ENCODE data around the gene ITGB6. TPM values are rescaled to one million over a fixed set of nuclear protein-coding genes. Genes with fewer than 3 reads are reported as not detected.

The ITGB6 gene
- total RNA-seq, 2 experiments from 2014 or later: not detected

DNA sequence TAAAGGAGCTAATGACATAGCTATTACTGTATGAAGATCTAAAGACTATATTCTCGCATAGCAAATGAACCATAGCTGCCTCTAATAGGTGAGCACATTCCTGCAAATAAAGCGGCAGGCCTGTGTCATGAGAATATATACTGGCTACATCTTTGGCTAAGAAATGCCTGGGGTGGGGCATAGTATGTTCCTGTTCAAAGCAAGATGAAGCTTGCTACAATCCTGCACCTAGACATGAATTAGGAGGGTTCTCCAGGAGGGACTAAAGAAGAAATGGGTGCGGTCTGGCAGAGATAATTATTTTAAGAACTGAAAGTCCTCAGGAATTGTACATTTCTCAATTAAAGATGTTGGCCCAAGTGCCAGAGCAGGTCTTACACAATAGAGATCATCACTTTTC, 90.8 kb downstream of the ITGB6 start:
- ChIA-PET CTCF (interaction anchor here (0.9 to 2.8 kb wide), 8 partner anchors 9 to 954 kb away, joined by 3 to 25 read pairs (median 5); no protein-coding TSS in a partner anchor), POLR2A (interaction anchor here (1.3 kb wide), 1 partner anchor 885 kb away, joined by 3 read pairs; no protein-coding TSS in a partner anchor)
- no peaks in the 10 kb centered on the region for H3K9me3 Mint-ChIP-seq
- DNase-seq: no peak
- no peaks in the 10 kb centered on the region for H3K36me3 Mint-ChIP-seq (ENCODE audit: low read depth)
- no peak overlapping the region for H3K27ac Mint-ChIP-seq
- H3K4me3 Mint-ChIP-seq: no peak overlapping the region
- peaks cover 17% of the 10 kb centered on the region for H3K27me3 Mint-ChIP-seq
- no peaks in the 10 kb centered on the region for H3K4me1 Mint-ChIP-seq

DNA sequence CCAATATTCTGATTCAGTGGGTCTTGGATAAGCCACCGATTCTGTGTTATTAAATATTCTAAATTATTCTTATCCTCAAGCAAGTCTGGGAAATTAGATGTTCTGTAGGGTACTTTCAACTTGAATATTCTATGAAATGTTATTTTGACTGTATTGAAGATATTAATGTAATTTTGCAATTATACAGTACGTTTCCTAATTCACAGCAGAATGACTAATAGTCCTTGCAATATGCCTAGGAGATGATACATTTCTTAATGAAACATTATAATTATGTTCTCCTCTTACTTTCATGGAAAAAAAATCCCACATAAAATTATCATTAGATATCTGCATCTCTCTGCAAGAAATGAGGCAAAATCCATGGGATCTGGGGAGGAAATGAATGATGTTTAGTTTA, 91.4 kb downstream of the ITGB6 start:
- ChIA-PET POLR2A (no interaction called here), CTCF (interaction anchor here (0.8 to 2.8 kb wide), 5 partner anchors 12 to 955 kb away, joined by 3 to 25 read pairs (median 13); no protein-coding TSS in a partner anchor)
- H3K36me3 Mint-ChIP-seq (ENCODE audit: low read depth): no peaks in the 10 kb centered on the region
- H3K4me1 Mint-ChIP-seq: no peaks in the 10 kb centered on the region
- DNase-seq: no peak
- H3K9me3 Mint-ChIP-seq: no peaks in the 10 kb centered on the region
- no peak overlapping the region for H3K27ac Mint-ChIP-seq
- peaks cover 17% of the 10 kb centered on the region for H3K27me3 Mint-ChIP-seq
- no peak overlapping the region for H3K4me3 Mint-ChIP-seq

- H3K4me3 Mint-ChIP-seq: no peak overlapping the region
- H3K9me3 Mint-ChIP-seq: no peaks in the 10 kb centered on the region
- H3K4me1 Mint-ChIP-seq: no peaks in the 10 kb centered on the region
- ChIA-PET CTCF (interaction anchor here (1.4 kb wide), 1 partner anchor 165 kb away, joined by 3 read pairs; no protein-coding TSS in a partner anchor), POLR2A (no interaction called here)
- H3K27ac Mint-ChIP-seq: no peak overlapping the region
- DNase-seq: no peak
- H3K27me3 Mint-ChIP-seq: peaks cover 24% of the 10 kb centered on the region
- H3K36me3 Mint-ChIP-seq (ENCODE audit: low read depth): no peaks in the 10 kb centered on the region
Measured at GRCh38 chr2:160105366-160105765, 94.7 kb downstream of the ITGB6 start.

- H3K4me1 Mint-ChIP-seq: no peaks in the 10 kb centered on the region
- H3K9me3 Mint-ChIP-seq: no peaks in the 10 kb centered on the region
- POLR2A ChIA-PET: interaction anchor here (0.7 kb wide), 1 partner anchor 106 kb away, joined by 3 read pairs; no protein-coding TSS in a partner anchor
- CTCF ChIA-PET: no interaction called here
- H3K4me3 Mint-ChIP-seq: no peak overlapping the region
- no peak overlapping the region for H3K27ac Mint-ChIP-seq
- no peak for DNase-seq
- no peaks in the 10 kb centered on the region for H3K36me3 Mint-ChIP-seq (ENCODE audit: low read depth)
- peaks cover 22% of the 10 kb centered on the region for H3K27me3 Mint-ChIP-seq
Measured at GRCh38 chr2:160104115-160104514, 96.0 kb downstream of the ITGB6 start.

- Mint-ChIP-seq H3K4me3 (no peak overlapping the region), H3K4me1 (no peaks in the 10 kb centered on the region), H3K36me3 (ENCODE audit: low read depth) (no peaks in the 10 kb centered on the region), H3K27ac (no peak overlapping the region), H3K27me3 (peaks cover 10% of the 10 kb centered on the region), H3K9me3 (peaks cover 3% of the 10 kb centered on the region)
- ChIA-PET POLR2A (no interaction called here), CTCF (no interaction called here)
- no peak for DNase-seq
Measured at GRCh38 chr2:160097326-160097725, 102.7 kb downstream of the ITGB6 start.

DNA sequence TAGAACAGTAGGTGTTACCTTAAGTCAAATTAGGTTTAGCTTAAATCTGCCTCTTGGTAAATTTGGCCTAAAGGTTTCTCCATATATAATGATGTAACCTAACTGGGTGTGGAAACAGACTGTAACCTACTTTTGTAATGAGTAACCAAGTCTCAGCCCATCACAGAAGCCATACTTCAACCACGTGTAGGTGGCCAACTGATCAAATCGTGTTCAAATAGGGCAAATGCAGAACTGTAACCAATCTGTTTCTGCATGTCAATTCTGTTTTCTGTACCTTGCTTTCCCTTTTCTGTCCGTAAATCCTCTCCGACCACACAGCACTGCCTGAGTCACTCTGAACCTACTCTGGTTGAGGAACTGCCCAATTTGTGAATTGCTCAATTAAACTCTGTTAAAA, 103.7 kb downstream of the ITGB6 start:
- ChIA-PET POLR2A (no interaction called here), CTCF (interaction anchor here (0.6 kb wide), 2 partner anchors 874 to 967 kb away, joined by 3 read pairs; no protein-coding TSS in a partner anchor)
- Mint-ChIP-seq H3K27ac (no peak overlapping the region), H3K9me3 (peaks cover 6% of the 10 kb centered on the region), H3K27me3 (peaks cover 6% of the 10 kb centered on the region), H3K4me3 (no peak overlapping the region), H3K4me1 (no peaks in the 10 kb centered on the region), H3K36me3 (ENCODE audit: low read depth) (no peaks in the 10 kb centered on the region)
- DNase-seq: no peak

GRCh38 chr2:160092445-160092844, 107.6 kb downstream of the ITGB6 start:
- Mint-ChIP-seq H3K36me3 (ENCODE audit: low read depth) (peaks cover 7% of the 10 kb centered on the region), H3K4me3 (no peak overlapping the region)

DNA sequence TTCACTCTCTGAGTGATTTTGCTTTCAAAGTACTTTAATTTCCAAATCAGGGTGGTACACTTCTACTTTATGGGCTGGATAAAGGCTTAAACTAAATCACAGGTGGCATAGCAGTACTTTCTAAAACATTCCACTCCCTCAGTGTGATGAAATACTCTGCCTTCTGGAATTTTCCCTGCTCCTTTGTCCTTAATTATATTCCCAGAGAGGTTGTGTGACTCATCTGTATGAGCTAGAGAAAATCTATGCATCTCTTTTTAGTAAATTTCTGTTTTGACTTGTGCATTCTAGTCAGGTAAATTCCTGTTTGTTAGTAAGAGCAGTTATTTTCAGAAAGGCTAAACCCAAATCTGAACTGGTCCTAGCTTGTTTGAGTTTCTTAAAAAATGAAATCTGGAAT, 108.7 kb downstream of the ITGB6 start:
- H3K4me3 Mint-ChIP-seq: no peak overlapping the region
- H3K9me3 Mint-ChIP-seq: peaks cover 31% of the 10 kb centered on the region
- ChIA-PET POLR2A (interaction anchor here (0.6 kb wide), 1 partner anchor 806 kb away, joined by 4 read pairs; no protein-coding TSS in a partner anchor), CTCF (no interaction called here)
- H3K27me3 Mint-ChIP-seq: peaks cover 4% of the 10 kb centered on the region
- peaks cover 13% of the 10 kb centered on the region for H3K36me3 Mint-ChIP-seq (ENCODE audit: low read depth)
- no peak for DNase-seq
- H3K27ac Mint-ChIP-seq: no peak overlapping the region
- H3K4me1 Mint-ChIP-seq: no peaks in the 10 kb centered on the region

More at GRCh38 chr2:160092445-160092844, 107.6 kb downstream of the ITGB6 start:
- ChIA-PET POLR2A (no interaction called here), CTCF (no interaction called here)
- Mint-ChIP-seq H3K27ac (no peak overlapping the region), H3K9me3 (peaks cover 24% of the 10 kb centered on the region), H3K27me3 (peaks cover 4% of the 10 kb centered on the region), H3K4me1 (no peaks in the 10 kb centered on the region)
- DNase-seq: no peak

GRCh38 chr2:160087854-160088745, 112.0 kb downstream of the ITGB6 start:
- no peak overlapping the region for H3K4me3 Mint-ChIP-seq
- ChIA-PET POLR2A (no interaction called here), CTCF (interaction anchor here (3.4 kb wide), 1 partner anchor 906 kb away, joined by 9 read pairs; no protein-coding TSS in a partner anchor)
- no peak for DNase-seq
- peaks cover 13% of the 10 kb centered on the region for H3K36me3 Mint-ChIP-seq (ENCODE audit: low read depth)
- no peak overlapping the region for H3K27ac Mint-ChIP-seq
- H3K27me3 Mint-ChIP-seq: no peaks in the 10 kb centered on the region
- H3K4me1 Mint-ChIP-seq: no peaks in the 10 kb centered on the region
- H3K9me3 Mint-ChIP-seq: peaks cover 33% of the 10 kb centered on the region

GRCh38 chr2:160085662-160086061, 114.4 kb downstream of the ITGB6 start:
- Mint-ChIP-seq H3K4me1 (no peaks in the 10 kb centered on the region), H3K27me3 (no peaks in the 10 kb centered on the region), H3K27ac (no peak overlapping the region), H3K36me3 (ENCODE audit: low read depth) (peaks cover 13% of the 10 kb centered on the region), H3K9me3 (peaks cover 31% of the 10 kb centered on the region), H3K4me3 (no peak overlapping the region)
- ChIA-PET CTCF (interaction anchor here (0.7 to 3.4 kb wide), 5 partner anchors 9 to 908 kb away, joined by 3 to 9 read pairs (median 3); no protein-coding TSS in a partner anchor), POLR2A (no interaction called here)
- no peak for DNase-seq

GRCh38 chr2:160077912-160078810, 121.9 kb downstream of the ITGB6 start:
- Mint-ChIP-seq H3K27ac (no peak overlapping the region), H3K27me3 (peaks cover 2% of the 10 kb centered on the region), H3K4me3 (no peak overlapping the region), H3K36me3 (ENCODE audit: low read depth) (no peaks in the 10 kb centered on the region), H3K9me3 (peaks cover 2% of the 10 kb centered on the region), H3K4me1 (no peaks in the 10 kb centered on the region)
- ChIA-PET POLR2A (no interaction called here), CTCF (no interaction called here)
- no peak for DNase-seq

- CTCF ChIA-PET: interaction anchor here (0.5 to 2.0 kb wide), 2 partner anchors 9 to 218 kb away, joined by 3 to 6 read pairs; no protein-coding TSS in a partner anchor
- Mint-ChIP-seq H3K36me3 (ENCODE audit: low read depth) (no peaks in the 10 kb centered on the region), H3K4me1 (no peaks in the 10 kb centered on the region)
Measured at GRCh38 chr2:160076914-160077313, 123.2 kb downstream of the ITGB6 start.

DNA sequence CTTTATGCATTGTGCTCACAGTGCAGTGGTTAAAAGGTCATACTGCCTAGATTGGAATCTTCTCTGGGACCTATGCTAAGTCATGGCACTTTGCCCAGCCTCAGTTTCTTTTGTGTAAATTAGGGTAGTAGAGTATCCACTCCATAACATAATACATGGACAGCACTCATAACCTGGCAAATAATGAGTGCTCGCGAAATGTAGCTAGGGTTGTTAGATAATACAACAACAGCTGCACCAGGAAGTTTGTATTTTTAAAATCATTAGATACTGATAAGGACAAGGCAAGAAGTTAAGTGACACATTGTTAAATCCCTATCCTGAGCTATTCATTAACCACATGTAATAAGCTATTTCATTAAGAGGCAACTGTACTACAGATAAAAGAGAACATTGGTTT, 123.8 kb downstream of the ITGB6 start:
- ChIA-PET CTCF (interaction anchor here (2.0 kb wide), 1 partner anchor 10 kb away, joined by 6 read pairs; no protein-coding TSS in a partner anchor), POLR2A (no interaction called here)
- Mint-ChIP-seq H3K27me3 (peaks cover 8% of the 10 kb centered on the region), H3K36me3 (ENCODE audit: low read depth) (no peaks in the 10 kb centered on the region), H3K4me1 (no peaks in the 10 kb centered on the region), H3K9me3 (no peaks in the 10 kb centered on the region), H3K27ac (no peak overlapping the region), H3K4me3 (no peak overlapping the region)
- DNase-seq: no peak

More at GRCh38 chr2:160076914-160077313, 123.2 kb downstream of the ITGB6 start:
- H3K4me3 Mint-ChIP-seq: no peak overlapping the region
- POLR2A ChIA-PET: no interaction called here
- H3K27ac Mint-ChIP-seq: no peak overlapping the region
- H3K9me3 Mint-ChIP-seq: peaks cover 2% of the 10 kb centered on the region
- peaks cover 7% of the 10 kb centered on the region for H3K27me3 Mint-ChIP-seq
- no peak for DNase-seq
